Measurements from ENCODE around the gene PLA2G2E.

Gene PLA2G2E

DNA sequence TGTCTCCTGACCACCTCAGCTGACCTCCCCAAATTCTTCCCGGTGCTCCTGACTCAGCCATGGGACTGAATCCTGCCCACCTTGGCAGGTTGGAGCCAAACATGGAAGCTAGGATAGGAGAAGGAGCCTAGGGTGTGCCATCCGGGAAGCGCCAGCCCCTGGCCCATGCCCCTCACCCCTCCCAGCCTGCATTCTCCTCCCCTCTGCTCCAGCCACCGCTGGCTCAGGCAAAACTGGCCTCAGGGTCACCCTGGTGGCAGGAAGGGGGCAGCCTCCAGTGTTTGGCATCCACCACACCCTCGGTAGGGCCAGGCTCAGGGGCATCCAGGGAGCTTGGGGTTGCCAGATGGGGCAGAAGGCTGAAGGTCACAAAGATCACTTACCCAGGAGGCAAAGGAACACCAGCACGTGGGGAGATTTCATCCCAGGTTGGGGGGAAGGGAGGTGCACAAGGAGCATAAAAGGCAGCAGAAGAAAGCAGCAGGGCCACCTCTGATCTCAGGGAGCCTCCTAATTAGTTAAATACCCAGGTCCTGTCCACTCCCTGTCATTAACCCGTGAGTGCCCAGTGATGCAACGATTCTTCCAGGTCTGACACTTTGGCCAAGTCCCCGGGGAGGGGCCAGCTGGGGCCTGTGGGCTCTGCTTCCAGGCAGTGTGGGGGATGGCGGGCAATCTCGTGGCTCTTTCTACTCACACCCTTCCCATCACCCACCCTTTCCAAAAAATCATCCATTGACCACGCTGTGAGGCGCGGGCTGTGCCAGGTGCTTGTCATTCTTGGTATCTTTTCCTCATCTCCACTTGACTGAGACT is at the start of gene PLA2G2E:
Gene PLA2G2E (minus strand): TSS at position 481 of the 816 bp plus-strand sequence. CDS start 58 bp downstream, at position 423.
- no peak for DNase-seq (ENCODE audit: low read depth)

GRCh38 chr1:19971664-19972063 is 48.2 kb upstream of the PLA2G2E start:
- DNase-seq (ENCODE audit: low read depth), result no peak

DNA sequence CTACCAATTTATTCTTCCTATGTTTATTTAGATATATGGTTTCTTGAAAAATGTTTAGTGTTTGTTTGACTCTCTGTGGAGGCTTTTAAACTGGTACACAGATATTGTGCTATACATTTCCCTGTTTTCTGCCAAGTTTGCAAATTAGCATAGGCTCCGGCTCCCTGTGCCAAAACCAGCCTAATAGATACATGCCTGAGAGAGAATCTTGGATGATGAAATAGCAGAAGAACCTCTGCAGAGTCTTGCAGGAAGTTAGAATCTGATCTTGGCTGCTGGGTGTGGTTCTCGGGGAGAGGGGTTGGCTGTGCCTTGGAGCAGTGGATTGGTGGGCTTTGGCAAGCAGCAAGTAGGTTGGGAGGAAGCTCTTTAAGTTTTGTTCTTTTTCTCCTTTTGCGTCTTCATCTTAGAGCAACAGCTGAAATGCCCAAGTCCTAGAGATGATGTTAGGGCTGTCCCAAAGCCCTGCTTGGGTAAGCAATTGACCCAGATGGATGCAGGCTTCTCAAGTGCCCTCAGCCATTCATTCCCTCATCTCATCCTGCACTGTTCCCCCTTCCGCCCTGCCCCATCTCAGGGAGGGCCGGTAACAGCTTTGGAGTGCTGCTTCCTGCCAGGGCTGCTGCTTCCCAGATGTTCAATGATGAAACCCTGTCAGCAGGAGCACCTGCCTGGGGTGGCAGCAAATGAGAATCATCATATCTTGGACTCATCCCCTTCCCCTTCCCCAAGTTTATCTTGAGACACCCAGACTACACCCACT is 46.7 kb upstream of the PLA2G2E start:
- no peak for DNase-seq (ENCODE audit: low read depth)

DNA sequence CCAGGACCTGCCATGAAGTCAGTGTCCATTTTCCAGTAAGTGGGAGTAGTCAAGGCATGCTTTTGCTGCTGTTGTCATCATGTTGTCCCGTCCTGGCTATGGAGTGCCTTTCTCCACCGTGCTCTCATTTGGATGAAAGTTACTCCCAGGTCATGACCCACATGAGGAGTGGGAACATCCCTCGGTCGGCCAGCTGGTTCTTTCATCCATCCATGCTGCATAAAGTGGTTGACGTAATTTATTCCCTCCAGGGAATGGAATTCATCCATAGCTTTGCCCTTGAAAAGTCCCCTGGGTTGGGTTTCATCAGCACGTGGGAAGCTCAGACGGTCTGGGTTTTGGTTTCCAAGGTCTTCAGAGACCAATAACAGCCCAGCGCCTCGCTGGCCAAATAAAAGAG is 44.4 kb upstream of the PLA2G2E start:
- no peak for DNase-seq (ENCODE audit: low read depth)

DNA sequence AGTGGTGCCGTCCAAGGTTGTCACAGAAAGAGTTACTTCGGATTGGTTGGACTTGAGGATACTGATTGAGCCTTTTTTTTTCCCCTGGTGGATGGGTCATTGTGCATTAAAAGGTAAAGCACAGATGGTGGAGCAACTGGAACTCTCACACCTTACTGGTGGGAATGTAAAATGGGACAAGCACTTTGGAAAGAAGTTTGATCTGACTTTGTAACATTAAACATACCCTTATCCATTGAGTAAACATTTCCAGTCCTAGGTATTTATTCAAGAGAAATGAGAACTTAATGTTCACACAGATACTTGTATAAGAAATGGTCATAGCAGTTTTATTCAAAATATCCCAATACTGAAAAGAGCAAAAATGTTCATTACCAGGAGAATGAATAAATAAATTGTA is 41.1 kb upstream of the PLA2G2E start:
- no peak for DNase-seq (ENCODE audit: low read depth)

- DNase-seq (ENCODE audit: low read depth), result no peak
These were observed 40.2 kb upstream of the PLA2G2E start for GRCh38 chr1:19963636-19964035.

DNA sequence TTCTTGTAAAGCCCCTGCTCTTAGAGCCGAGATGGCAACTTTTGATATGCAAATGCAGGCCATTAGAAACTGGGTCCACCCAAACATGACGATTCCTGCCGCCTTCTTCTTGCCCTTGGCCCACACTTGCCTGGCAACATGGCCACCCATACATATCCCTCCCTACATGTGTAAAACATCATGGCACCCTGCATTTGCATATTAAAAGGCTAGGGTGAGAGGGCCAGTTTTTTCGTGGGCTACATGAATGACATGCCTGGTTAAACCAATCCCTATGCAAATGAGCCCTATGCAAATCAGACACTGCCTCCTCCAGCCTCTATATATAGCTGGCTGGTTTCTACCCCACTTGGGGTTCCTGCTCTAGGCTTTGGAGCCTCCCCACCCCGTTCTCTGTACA is 37.2 kb upstream of the PLA2G2E start:
- DNase-seq (ENCODE audit: low read depth), result no peak

DNA sequence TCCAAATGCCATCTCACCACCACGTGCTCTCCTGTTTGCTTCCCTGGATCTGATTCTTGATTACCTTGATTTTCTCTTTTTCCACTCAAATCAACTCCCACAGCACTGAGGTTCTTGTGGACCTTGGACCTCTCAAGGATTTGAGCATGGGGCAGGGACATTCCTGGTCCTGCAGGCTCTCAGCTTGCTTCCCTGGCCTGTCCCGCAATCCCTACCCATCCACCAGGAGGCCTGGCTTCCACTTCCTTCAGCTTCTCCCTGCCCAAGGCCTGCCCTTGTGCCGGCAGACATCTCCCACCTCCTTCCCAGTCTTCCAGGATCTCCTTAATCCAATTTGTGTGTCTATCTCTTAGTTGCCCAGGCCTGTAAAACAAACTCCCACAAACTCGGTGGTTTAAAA is 34.4 kb upstream of the PLA2G2E start:
- no peak for DNase-seq (ENCODE audit: low read depth)

DNA sequence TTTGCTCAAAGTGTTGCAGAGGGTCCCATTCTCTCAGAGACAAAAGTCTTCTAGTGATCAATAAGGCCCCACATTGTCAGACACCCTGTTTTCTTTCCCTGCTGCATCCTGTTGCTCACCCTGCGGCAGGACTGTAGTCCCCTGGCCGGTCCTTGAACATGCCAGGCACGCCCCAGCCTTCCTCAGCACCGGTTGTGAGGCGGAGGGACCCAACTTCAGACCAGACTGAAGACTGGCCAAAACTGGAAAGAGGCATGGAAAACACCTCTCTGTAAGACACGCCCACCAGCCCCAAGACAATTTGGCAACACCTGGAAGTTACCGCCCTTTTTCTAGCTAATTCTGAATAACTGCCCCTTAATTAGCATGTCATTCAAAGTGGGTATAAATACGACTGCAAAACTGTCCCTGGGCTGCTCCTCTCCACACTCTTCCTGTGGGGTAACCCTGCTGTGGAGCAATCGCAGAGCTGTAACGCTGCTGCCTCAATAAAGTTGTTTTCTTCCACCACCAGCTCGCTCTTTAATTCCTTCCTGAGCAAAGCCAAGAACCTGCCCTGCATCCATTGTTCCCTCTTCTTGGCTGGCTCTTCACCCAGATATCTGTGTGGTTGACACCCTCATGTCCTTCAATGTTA is 32.2 kb upstream of the PLA2G2E start:
- no peak for DNase-seq (ENCODE audit: low read depth)

DNA sequence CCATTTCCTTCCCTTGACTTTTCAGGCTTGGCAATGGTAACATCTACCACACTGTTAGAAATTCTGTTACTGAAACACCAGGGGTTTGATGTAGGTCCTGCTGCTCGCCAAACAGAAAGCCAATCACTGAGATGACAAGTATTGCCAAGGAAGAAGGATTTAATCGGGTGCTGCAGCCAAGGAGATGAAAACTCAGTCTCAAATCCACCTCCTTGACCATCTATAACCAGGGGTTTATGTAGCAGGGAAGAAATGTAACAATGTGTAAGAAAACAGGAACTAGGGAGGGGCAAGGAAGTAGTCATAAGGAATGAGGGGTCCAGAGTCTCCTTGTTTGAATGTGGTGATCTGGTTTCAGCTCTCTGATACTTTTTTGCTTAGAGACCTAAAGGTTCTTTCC is 30.6 kb upstream of the PLA2G2E start:
- DNase-seq (ENCODE audit: low read depth), result no peak

DNA sequence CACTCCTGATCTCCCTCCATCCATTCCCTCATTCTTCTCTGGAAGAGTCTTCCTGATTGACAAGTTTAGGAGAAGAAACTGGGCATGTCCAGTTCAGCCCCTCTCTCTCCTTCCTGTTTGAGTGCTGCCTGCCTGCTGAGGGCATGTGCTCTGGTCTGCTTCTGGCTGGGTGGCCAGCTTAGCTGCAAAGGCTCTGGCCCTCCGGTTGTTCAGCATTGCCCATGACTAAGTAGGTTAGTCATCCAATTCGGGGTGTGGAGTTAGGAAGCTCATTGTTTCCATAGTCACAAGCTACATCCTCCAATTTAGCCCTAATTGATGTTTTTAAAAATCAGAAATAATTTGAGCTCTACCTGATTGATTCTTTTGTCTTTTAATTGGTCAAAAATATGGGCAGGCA is 25.6 kb upstream of the PLA2G2E start:
- DNase-seq (ENCODE audit: low read depth), result peak; percentile 21

GRCh38 chr1:19946971-19947370 is 23.6 kb upstream of the PLA2G2E start:
- no peak for DNase-seq (ENCODE audit: low read depth)

GRCh38 chr1:19946331-19946751 is 22.9 kb upstream of the PLA2G2E start:
- DNase-seq (ENCODE audit: low read depth), result no peak

DNA sequence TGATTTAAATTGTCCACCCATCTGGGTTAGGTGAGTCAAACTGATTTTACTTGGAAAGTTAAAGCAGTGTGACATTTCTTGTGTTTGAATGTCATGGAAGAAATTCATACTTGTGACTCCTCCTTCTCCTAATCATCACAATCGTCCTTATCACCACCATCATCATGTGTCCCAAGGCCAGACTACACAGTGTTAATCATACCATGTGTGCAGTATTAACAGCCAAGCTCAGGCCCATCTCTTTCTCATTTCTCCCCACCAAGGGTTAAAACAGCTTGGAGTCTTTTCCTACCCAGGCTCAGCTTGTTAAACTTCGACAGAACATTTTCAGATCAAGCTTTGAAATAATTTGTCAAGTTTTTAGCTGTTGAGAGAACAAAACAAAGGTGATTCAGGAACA is 22.5 kb upstream of the PLA2G2E start:
- no peak for DNase-seq (ENCODE audit: low read depth)

DNA sequence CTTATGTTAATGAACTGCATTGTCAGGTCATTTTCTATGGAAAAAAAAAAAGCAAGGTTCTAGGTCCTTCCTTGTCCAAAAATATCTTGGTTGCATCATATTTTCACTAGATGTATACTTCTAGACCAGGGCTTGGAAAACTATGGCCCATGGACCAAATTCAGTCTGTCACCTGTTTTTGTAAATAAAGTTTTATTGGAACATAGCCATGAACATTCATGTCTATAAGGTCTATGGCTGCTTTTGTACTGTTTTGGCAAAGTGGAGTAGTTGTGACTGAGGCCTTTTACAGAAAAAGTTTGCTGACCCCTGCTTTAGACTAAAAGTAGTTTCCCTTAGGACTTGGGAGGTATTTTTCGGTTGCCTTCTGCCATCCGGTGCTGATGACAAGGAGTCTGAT is 19.2 kb upstream of the PLA2G2E start:
- no peak for DNase-seq (ENCODE audit: low read depth)

GRCh38 chr1:19942088-19942487 is 18.7 kb upstream of the PLA2G2E start:
- no peak for DNase-seq (ENCODE audit: low read depth)

GRCh38 chr1:19941206-19941568 is 17.8 kb upstream of the PLA2G2E start:
- DNase-seq (ENCODE audit: low read depth), result no peak

- DNase-seq (ENCODE audit: low read depth), result no peak
These were observed 17.2 kb upstream of the PLA2G2E start for GRCh38 chr1:19940486-19941205.

- DNase-seq (ENCODE audit: low read depth), result no peak
These were observed 15.1 kb upstream of the PLA2G2E start for GRCh38 chr1:19938472-19938871.

- DNase-seq (ENCODE audit: low read depth), result no peak
These were observed 12.8 kb upstream of the PLA2G2E start for GRCh38 chr1:19936061-19936750.

DNA sequence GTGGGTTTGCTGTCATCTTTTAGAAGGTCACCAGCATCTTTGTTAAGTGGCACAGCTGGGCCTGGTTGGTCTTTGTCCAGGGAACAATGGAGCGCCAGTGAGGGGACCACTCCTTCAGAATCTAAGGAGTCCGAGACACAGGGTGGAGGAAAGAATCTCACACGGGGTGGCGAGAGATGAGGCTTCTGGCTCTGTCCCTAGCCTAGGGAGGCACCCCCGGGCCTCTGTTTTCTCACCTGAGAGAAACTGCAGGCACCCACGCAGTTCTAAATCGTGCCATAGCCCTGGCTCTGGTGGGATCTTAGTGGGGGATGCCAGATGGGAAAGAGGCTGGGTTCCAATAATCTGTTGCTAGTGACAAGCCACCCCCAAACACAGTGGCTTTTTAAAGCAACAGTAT is 10.9 kb upstream of the PLA2G2E start:
- DNase-seq (ENCODE audit: low read depth), result no peak

- no peak for DNase-seq (ENCODE audit: low read depth)
These were observed 9.4 kb upstream of the PLA2G2E start for GRCh38 chr1:19932866-19933265.
